Esophagus squamous epithelium (tissue), 5 donors: ENCODE results near the gene NLE1. TPM values are rescaled to one million over a fixed set of nuclear protein-coding genes. Genes with fewer than 3 reads are reported as not detected.
A peak's percentile ranks its signal among the peaks of the same experiment; 100 is the strongest.
"Not testable (repeated sequence)": the region's sequence is repeated elsewhere in the genome, so short reads cannot be mapped to it uniquely, and the experiment has no call there.

ENCODE experiments used
- DNase-seq: peaks from one replicate; lab custom pipeline; 2025; lab: John Stamatoyannopoulos, UW
- H3K27ac ChIP-seq, 4 donors: fragments of 200-600 bp; sonication (generic); one replicate each; pipeline ENCODE4 v1.5.1; 2016 to 2019; ENCODE audit warnings: mild to moderate bottlenecking in 1 of 4
- H3K27me3 ChIP-seq, 4 donors: fragments of 200-600 bp; sonication (generic); 1 replicate in 3 of 4; 2 replicates in 1 of 4; pipeline versions ENCODE4 v1.5.1 to v1.6.0; 2017 to 2021; ENCODE audit warnings: antibody characterized with exemption in 1 of 4
- H3K36me3 ChIP-seq, 3 donors: fragments of 200-600 bp; sonication (generic); one replicate each; pipeline ENCODE4 v1.5.1; 2016 to 2019
- H3K4me1 ChIP-seq, 3 donors: fragments of 200-600 bp; sonication (generic); one replicate each; pipeline ENCODE4 v1.5.1; 2017 to 2019
- H3K4me3 ChIP-seq, 4 donors: fragments of 200-600 bp; sonication (generic); 1 replicate in 3 of 4; 2 replicates in 1 of 4; pipeline ENCODE4 v1.5.1; 2016 to 2019; ENCODE audit warnings: mild to moderate bottlenecking in 2 of 4, moderate library complexity in 1 of 4
- H3K9me3 ChIP-seq, 3 donors: fragments of 200-600 bp; sonication (generic); one replicate each; pipeline ENCODE4 v1.5.1; 2016 to 2019
- CTCF ChIP-seq, 6 experiments: fragments of 450-650 bp in 4 of 6; fragments of 200-600 bp in 2 of 6; sonication (generic) in 2 of 6; IDR thresholded peaks; one replicate each; pipeline ENCODE4 v1.5.1; 2016 to 2019; ENCODE audit warnings: antibody characterized with exemption in 6 of 6, mild to moderate bottlenecking in 4 of 6, moderate library complexity in 4 of 6
- POLR2A ChIP-seq, 4 donors: fragments of 450-650 bp; IDR thresholded peaks; one replicate each; pipeline ENCODE4 v1.6.1; 2017; ENCODE audit warnings: antibody characterized with exemption in 4 of 4, mild to moderate bottlenecking in 4 of 4, moderate library complexity in 3 of 4
- WGBS, 2 donors: methylation state at CpG; one replicate each; pipeline ENCODE4 v1.1.5; 2018; 5-methylcytosine and 5-hydroxymethylcytosine counted together
- intact Hi-C: fragments of 100-400 bp; cut with DNase I; formaldehyde crosslinking; loops from one replicate; pipeline ENCODE4 v1.15.0; 2022
- total RNA-seq, 4 donors: library from RNA; depleted of rRNA; stranded (reverse); fragments of >200 nt; gene quantifications; one replicate each; pipeline ENCODE4 v1.1.0, GENCODE V29; 2016
- donor health status: DM: yes; HTN: yes; CAD: no.

NLE1 gene
- total RNA-seq, 4 donors from 2014 or later: 8.2 to 19.6 (median 17.8) TPM

DNA sequence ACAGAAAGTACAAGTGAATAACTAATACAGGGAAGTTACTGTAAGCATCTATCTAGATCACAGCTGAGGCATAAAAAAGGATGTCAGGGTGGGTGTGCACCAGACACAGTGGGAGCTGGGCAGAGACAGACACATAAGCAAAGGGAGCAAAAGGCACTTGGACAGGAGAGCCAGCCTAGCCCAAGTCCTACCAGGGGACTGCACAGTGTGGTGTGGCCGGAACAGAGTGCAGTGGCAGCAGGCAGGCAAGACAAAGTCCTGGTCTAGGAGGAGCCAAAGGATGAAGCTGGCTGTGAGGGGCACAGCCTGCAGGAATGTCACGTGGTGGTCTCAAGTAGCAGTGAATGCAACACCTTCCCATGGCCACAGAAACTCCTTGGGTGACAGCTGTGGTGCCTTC, 44.3 kb downstream of the NLE1 start:
- no peak for DNase-seq
- intact Hi-C loops: no loop called here
- Histone ChIP-seq H3K36me3 (peaks cover 9 to 50% (median 15%) of the 10 kb centered on the region in 3 donors), H3K9me3 (no peaks in the 10 kb centered on the region), H3K27me3 (no peaks in the 10 kb centered on the region), H3K4me1 (peaks cover 0 to 5% (median 0%) of the 10 kb centered on the region in 3 donors), H3K27ac (no peak overlapping the region), H3K4me3 (no peak overlapping the region)
- WGBS, 2 donors: 78 to 88% methylated on average over 2 of the region's 2 CpGs
- TF ChIP-seq CTCF (IDR thresholded peaks at IDR 0.05): no peak

DNA sequence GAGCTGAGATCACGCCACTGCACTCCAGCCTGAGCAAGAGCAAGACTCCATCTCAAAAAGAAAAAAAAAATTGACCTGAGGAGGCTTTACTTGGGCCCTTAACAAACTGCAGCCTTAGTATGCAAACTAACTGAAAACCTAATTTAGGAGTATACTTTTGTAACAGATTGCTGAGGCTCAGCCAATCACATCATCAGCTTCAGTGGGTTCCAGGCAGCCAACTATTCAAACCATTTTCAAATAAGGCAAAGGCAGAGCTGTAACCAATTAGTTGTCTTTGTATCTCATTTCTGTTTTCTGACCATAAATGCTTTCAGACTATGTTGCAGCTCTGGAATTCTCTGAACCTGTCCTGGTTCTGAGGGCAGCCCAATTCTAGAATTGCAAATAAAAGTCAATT, 46.4 kb downstream of the NLE1 start:
- TF ChIP-seq POLR2A (IDR thresholded peaks at IDR 0.05) (no peak), CTCF (IDR thresholded peaks at IDR 0.05) (no peak)
- H3K4me1 ChIP-seq: peaks cover 0 to 5% (median 0%) of the 10 kb centered on the region in 3 donors

DNA sequence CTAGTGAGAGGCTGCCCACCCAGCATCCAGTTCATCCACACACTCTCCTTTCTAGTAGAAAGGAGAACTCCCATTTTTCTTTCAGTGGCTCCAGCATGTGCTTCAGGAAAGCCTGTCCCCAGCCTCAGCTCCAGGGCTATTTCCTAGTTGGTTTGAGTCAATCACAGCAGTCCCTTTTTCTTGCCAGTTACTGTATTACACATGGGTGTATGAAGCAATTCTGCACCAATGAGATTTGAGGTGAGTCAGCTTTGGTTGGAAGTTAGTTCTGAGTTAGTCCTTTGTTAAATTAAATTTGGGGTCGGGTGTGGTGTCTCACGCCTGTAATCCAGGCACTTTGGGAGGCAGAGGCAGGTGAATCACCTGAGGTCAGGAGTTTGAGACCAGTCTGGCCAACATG, 47.2 kb downstream of the NLE1 start:
- no peak for DNase-seq

More for the DNA sequence above, 46.4 kb downstream of the NLE1 start:
- no peaks in the 10 kb centered on the region for H3K9me3 ChIP-seq
- H3K4me3 ChIP-seq: no peak overlapping the region
- H3K27me3 ChIP-seq: no peaks in the 10 kb centered on the region
- intact Hi-C loops: no loop called here
- DNase-seq: no peak
- WGBS, 2 donors: 100% methylated on average over 1 of the region's 1 CpG
- peaks cover 4 to 32% (median 5%) of the 10 kb centered on the region in 3 donors for H3K36me3 ChIP-seq
- H3K27ac ChIP-seq: peak overlapping the region in 1 of 4 donors; percentile 62

DNA sequence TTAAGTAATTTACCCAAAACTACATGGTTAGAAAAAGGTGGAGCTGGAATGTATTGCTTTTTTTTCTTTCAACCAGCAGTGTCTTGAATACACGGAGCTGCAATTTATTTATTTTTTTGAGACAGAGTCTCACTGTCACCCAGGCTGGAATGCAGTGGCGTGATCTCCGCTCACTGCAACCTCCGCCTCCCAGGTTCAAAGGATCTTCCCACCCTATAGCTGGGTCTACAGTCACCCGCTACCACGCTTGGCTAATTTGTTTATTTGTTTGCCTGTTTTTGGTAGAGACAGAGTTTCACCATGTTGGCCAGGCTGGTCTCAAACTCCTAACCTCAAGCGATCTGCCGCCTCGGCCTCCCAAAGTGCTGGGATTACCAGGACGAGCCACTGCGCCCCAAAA, 51.4 kb downstream of the NLE1 start:
- H3K4me3 ChIP-seq, DNase-seq, H3K36me3 ChIP-seq, H3K27me3 ChIP-seq, intact Hi-C loops, H3K27ac ChIP-seq, H3K9me3 ChIP-seq: not testable (repeated sequence)
- 84 to 89% methylated on average over 11 of the region's 11 CpGs for WGBS, 2 donors
- H3K4me1 ChIP-seq: peaks cover 7 to 40% (median 9%) of the 10 kb centered on the region in 3 donors

More for the DNA sequence above, 47.2 kb downstream of the NLE1 start:
- Histone ChIP-seq H3K27ac (peak overlapping the region in 3 of 4 donors; percentile 43 to 70 (median 50)), H3K9me3 (no peaks in the 10 kb centered on the region), H3K27me3 (no peaks in the 10 kb centered on the region), H3K4me3 (no peak overlapping the region), H3K36me3 (peaks cover 0 to 23% (median 0%) of the 10 kb centered on the region in 3 donors), H3K4me1 (peaks cover 0 to 9% (median 0%) of the 10 kb centered on the region in 3 donors)
- intact Hi-C loops: no loop called here
- 24 to 40% methylated on average over 1 to 2 of the region's 2 CpGs for WGBS, 2 donors
- TF ChIP-seq POLR2A (IDR thresholded peaks at IDR 0.05): no peak
- no peak for TF ChIP-seq CTCF (IDR thresholded peaks at IDR 0.05)

GRCh38 chr17:35089586-35090296, 52.4 kb downstream of the NLE1 start:
- H3K36me3 ChIP-seq: no peaks in the 10 kb centered on the region
- intact Hi-C loops: loop anchor here (5.0 kb wide), 1 partner anchor 107 kb away; the partner anchor contains the start of gene LIG3
- 40 to 56% methylated on average over 10 to 22 of the region's 22 CpGs for WGBS, 2 donors
- H3K27ac ChIP-seq: peak overlapping the region; percentile 91 to 97 (median 95)
- no peak for DNase-seq
- H3K27me3 ChIP-seq: no peaks in the 10 kb centered on the region
- H3K4me1 ChIP-seq: peaks cover 11 to 49% (median 11%) of the 10 kb centered on the region in 3 donors
- peak overlapping the region; percentile 67 to 87 (median 78) for H3K4me3 ChIP-seq
- H3K9me3 ChIP-seq: no peaks in the 10 kb centered on the region
- TF ChIP-seq POLR2A (IDR thresholded peaks at IDR 0.05) (no peak), CTCF (IDR thresholded peaks at IDR 0.05) (peak in 3 of 6 experiments; percentile 17 to 54 (median 27))
